ENCODE results near the gene MCAT.

The MCAT gene

GRCh38 chr22:43092085-43092484, 51.1 kb downstream of the MCAT start:
- no peaks in the 10 kb centered on the region for H3K9me3 ChIP-seq (ENCODE audit: control insufficient read depth, insufficient read depth, low read length)
- DNase-seq (ENCODE audit: low read depth, low spot score): no peak
- no peaks in the 10 kb centered on the region for H3K36me3 ChIP-seq (ENCODE audit: control insufficient read depth, insufficient read depth, low read length)
- no CpG with 5 or more reads among the region's 9 CpGs for WGBS (ENCODE audit: insufficient coverage, insufficient read length)
- H3K4me3 ChIP-seq (ENCODE audit: low read length): no peak overlapping the region
- H3K27me3 ChIP-seq (ENCODE audit: control insufficient read depth, insufficient read depth, low read length): no peaks in the 10 kb centered on the region
- 0 out of 2 replicates have a peak, but pooled peaks cover 3% of the 10 kb centered on the region for H3K4me1 ChIP-seq (ENCODE audit: control insufficient read depth, insufficient read depth, low read length)
- no peak overlapping the region for H3K27ac ChIP-seq (ENCODE audit: low read length)

GRCh38 chr22:43090130-43090789, 52.9 kb downstream of the MCAT start:
- Histone ChIP-seq H3K9me3 (ENCODE audit: control insufficient read depth, insufficient read depth, low read length) (no peaks in the 10 kb centered on the region), H3K27me3 (ENCODE audit: control insufficient read depth, insufficient read depth, low read length) (no peaks in the 10 kb centered on the region), H3K36me3 (ENCODE audit: control insufficient read depth, insufficient read depth, low read length) (no peaks in the 10 kb centered on the region), H3K27ac (ENCODE audit: low read length) (no peak overlapping the region), H3K4me3 (ENCODE audit: low read length) (no peak overlapping the region), H3K4me1 (ENCODE audit: control insufficient read depth, insufficient read depth, low read length) (0 out of 2 replicates have a peak, but pooled peaks cover 3% of the 10 kb centered on the region)
- DNase-seq (ENCODE audit: low read depth, low spot score): no peak
- no CpG with 5 or more reads among the region's 6 CpGs for WGBS (ENCODE audit: insufficient coverage, insufficient read length)

- no peak within 1 kb of the TSS for H3K27ac ChIP-seq (ENCODE audit: low read length)
- peak within 1 kb of the TSS; percentile 64; the same call in 1 of the 2 replicates for H3K4me3 ChIP-seq (ENCODE audit: low read length)
- no peaks in the 10 kb centered on the region for H3K27me3 ChIP-seq (ENCODE audit: control insufficient read depth, insufficient read depth, low read length)
- H3K36me3 ChIP-seq (ENCODE audit: control insufficient read depth, insufficient read depth, low read length): no peaks in the 10 kb centered on the region
- no peaks in the 10 kb centered on the region for H3K9me3 ChIP-seq (ENCODE audit: control insufficient read depth, insufficient read depth, low read length)
- WGBS (ENCODE audit: insufficient coverage, insufficient read length): no CpG with 5 or more reads among the region's 64 CpGs
- 0 out of 2 replicates have a peak, but pooled peaks cover 1% of the 10 kb centered on the region for H3K4me1 ChIP-seq (ENCODE audit: control insufficient read depth, insufficient read depth, low read length)
- DNase-seq (ENCODE audit: low read depth, low spot score): peak; percentile 50
These were observed 54.0 kb downstream of the MCAT start, which contains the start of gene TTLL1 for GRCh38 chr22:43088984-43089717. TTLL1 (minus strand) TSS chr22:43089391; CDS start chr22:43075586, 13,805 bp downstream.

- peak overlapping the region; percentile 64; the same call in 1 of the 2 replicates for H3K4me3 ChIP-seq (ENCODE audit: low read length)
- H3K27me3 ChIP-seq (ENCODE audit: control insufficient read depth, insufficient read depth, low read length): no peaks in the 10 kb centered on the region
- no peak overlapping the region for H3K27ac ChIP-seq (ENCODE audit: low read length)
- DNase-seq (ENCODE audit: low read depth, low spot score): no peak
- 0 out of 2 replicates have a peak, but pooled peaks cover 1% of the 10 kb centered on the region for H3K4me1 ChIP-seq (ENCODE audit: control insufficient read depth, insufficient read depth, low read length)
- WGBS (ENCODE audit: insufficient coverage, insufficient read length): no CpG with 5 or more reads among the region's 9 CpGs
- H3K36me3 ChIP-seq (ENCODE audit: control insufficient read depth, insufficient read depth, low read length): no peaks in the 10 kb centered on the region
- no peaks in the 10 kb centered on the region for H3K9me3 ChIP-seq (ENCODE audit: control insufficient read depth, insufficient read depth, low read length)
These were observed 54.6 kb downstream of the MCAT start for GRCh38 chr22:43088627-43088983.

- H3K36me3 ChIP-seq (ENCODE audit: control insufficient read depth, insufficient read depth, low read length): no peaks in the 10 kb centered on the region
- H3K27ac ChIP-seq (ENCODE audit: low read length): no peak overlapping the region
- no peaks in the 10 kb centered on the region for H3K9me3 ChIP-seq (ENCODE audit: control insufficient read depth, insufficient read depth, low read length)
- no CpG with 5 or more reads among the region's 19 CpGs for WGBS (ENCODE audit: insufficient coverage, insufficient read length)
- 0 out of 2 replicates have a peak, but pooled peaks cover 1% of the 10 kb centered on the region for H3K4me1 ChIP-seq (ENCODE audit: control insufficient read depth, insufficient read depth, low read length)
- H3K27me3 ChIP-seq (ENCODE audit: control insufficient read depth, insufficient read depth, low read length): no peaks in the 10 kb centered on the region
- no peak for DNase-seq (ENCODE audit: low read depth, low spot score)
- H3K4me3 ChIP-seq (ENCODE audit: low read length): no peak overlapping the region
These were observed 57.3 kb downstream of the MCAT start for GRCh38 chr22:43085658-43086606.

Measured in iPS DF 6.9 (cell line).